IPS-NIHi11 (cell line): ENCODE measurements around the gene NEUROG3.
"Not testable (repeated sequence)": the region's sequence is repeated elsewhere in the genome, so short reads cannot be mapped to it uniquely, and the experiment has no call there.

Source experiments
- DNase-seq: peaks from one replicate; pipeline ENCODE4 v3.0.0; 2012; ENCODE audit warnings: mixed read lengths, low spot score

NEUROG3 gene

GRCh38 chr10:69571618-69572158 is 1.5 kb downstream of the NEUROG3 start:
- no peak for DNase-seq

GRCh38 chr10:69570050-69570816 is 3.0 kb downstream of the NEUROG3 start:
- no peak for DNase-seq

DNA sequence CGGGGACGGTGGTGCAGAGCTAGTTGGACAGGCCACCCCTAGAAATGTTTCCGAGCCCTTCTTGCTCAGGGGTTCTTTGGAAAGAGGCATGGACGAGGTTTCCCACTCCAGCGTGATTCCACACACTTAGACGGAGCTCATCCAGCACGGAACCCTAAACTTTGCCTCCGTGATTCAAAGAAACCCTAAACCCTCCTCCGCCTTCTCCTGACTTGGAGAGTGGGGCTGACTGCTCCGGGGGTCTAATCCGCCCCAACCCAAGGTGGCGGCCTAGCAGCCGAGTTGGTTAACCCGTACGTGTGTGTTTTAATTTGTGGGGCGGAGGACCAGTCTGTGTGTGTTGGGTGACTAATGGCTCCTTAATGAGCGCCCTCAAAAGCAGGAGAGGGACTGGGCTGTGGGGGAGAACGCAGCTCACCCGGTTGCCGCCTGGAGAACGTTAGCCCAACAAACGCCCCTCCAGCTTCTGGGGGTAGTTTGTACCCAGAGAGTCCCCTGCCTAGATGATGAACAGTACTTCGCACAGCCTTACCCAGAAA is 3.8 kb downstream of the NEUROG3 start:
- DNase-seq: no peak

- peak; percentile 77 for DNase-seq
Measured at GRCh38 chr10:69568472-69569395, 4.5 kb downstream of the NEUROG3 start.

GRCh38 chr10:69567920-69568319 is 5.3 kb downstream of the NEUROG3 start:
- DNase-seq: peak; percentile 79

- no peak for DNase-seq
Measured at GRCh38 chr10:69562731-69563254, 10.4 kb downstream of the NEUROG3 start.

DNA sequence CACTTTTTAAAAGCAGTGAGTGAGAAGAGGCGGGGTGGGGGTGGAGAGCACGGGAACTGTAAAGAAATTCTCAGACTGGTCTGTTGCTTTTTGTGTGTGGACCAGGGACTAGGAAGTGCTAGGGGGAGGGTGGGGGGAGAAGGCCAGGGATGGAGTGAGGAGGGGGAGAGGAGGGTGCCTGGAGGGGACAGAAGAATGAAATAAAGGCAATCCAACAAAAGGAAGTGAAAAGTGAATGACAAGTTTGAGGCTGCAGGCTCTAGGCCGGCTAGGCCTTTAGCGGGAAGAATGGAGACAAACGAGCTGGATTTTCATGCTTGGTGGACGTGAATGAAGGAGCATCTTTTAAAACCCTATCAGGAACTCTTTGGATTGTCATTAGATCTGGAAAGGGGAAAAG is 13.7 kb downstream of the NEUROG3 start:
- DNase-seq: no peak

- DNase-seq: no peak
Measured at GRCh38 chr10:69558559-69558958, 14.7 kb downstream of the NEUROG3 start.

DNA sequence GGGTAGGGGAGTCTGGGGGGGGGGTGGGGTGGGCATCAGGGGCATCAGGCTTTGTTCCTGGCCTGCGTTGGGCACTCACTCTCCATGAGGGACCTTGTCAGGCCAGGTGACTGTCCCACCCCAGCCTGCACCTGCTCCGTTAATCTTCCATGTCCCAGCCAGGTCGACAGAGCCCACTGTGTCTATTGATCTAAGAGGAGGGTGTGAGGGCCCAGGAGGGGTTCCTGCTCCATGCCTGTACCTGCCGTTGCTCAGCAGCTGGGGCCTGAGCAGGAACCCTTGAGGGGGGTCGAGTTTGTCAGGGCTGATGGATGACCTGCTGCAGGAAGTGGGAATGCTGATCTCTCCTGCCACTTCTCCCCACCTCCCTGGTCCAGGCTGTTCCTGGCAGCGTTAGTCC is 18.6 kb downstream of the NEUROG3 start:
- no peak for DNase-seq

DNA sequence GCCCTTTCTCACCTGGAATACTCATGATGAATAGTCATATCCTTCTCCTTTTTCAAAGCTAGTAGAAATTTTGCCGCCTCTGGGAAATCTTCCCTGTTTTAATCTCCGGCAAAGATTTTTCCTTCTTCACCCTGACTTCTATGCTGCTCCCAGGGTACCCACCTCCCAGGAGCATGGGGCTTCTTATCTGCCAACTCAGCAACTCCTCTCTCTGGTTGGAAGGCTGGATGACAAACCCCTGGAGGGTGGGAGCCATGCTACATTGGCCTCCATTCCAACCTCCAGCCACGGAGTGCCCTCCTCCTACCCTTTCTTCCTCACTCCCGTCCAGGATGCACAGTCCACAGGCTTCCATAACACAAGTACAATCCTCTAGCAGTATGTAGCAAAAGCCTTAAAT is 19.9 kb downstream of the NEUROG3 start:
- no peak for DNase-seq

DNA sequence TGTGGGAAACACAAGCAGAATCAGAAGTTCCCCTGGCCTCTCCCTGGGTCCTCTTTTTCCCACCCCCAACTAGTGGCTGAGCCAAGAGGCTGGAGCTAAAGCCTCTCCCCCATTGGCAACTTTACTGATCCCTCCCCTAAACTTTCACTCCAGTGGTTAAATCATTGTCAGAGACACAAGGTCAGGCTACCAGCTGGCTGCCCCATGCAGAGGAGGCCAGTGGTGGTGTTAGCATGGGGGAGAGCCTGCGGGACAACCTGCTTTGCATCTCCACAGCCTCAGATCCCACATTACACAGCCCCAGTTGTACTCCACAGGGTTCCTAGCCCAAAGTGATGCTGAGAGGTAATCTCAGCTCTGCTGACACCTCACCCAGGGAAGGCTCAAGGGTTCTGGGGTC is 21.0 kb downstream of the NEUROG3 start:
- no peak for DNase-seq

DNA sequence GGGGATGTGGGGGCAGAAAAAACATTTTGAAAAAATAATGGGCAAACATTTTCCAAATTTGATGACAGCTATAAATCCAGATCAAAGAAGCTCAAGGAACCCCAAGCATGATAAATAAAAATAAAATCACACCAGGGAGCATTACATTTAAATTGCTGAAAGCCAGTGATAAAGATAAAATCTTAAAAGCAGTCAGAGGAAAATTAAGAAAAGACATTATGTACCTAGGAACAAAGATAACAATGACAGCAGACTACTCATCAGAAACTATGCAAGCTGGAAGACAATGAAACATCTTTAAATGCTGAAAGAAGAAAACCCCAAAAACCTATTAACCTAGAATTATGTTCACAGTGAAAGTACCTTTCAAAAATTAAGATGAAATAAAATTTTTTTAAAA is 23.3 kb downstream of the NEUROG3 start:
- no peak for DNase-seq

DNA sequence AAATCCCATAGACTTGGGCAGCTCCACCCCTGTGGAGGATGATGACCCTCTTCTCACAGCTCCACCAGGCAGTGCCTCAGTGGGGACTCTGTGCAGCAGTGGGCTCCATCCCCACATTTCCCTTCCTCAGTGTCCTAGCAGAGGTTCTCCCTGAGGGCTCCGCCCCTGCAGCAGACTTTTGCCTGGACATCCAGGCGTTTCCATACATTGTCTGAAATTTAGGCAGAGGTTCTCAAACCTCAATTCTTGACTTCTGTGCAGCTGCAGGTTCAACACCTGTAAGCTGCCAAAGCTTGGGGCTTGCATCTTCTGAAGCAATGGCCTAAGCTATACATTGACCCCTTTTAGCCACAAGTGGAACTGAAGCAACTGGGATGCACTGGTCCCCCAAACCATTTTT is 31.8 kb downstream of the NEUROG3 start:
- no peak for DNase-seq

DNA sequence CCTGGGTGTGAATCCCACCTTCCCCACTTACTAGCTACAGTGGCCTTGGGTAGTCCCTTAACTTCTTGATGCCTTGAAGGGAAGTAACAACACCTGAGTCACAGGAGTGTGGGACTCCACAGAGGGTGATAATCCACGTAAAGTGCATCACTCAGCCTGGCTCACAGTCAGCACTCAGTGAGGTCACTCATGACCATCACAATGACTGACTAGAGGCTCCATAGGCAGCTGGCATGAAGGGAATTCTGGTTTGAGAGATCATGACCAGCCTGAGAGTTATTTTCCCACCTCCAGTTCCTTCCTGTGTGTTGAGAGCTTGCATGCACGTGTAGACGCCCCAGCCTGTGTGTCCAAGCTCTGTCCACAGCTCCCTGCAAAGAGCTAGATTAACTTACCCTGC is 34.8 kb downstream of the NEUROG3 start:
- DNase-seq: no peak

DNA sequence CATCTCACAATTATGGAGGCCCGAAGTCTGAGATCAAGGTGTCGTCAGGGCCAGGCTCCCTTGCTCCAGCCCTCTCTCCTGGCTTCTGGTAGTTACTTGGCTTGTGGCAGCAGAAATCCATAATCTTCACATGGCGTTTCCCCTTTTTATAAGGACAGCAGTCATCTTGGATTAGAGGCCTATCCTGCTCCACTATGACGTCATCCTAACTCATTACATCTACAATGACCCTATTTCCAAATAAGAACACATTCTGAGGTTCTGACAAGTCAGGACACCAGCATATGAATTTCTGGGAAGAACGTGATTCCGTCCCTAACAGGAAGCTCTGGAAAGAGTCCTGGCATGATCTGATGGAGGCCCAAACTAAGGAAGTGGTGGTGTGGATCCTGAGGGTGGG is 35.8 kb downstream of the NEUROG3 start:
- DNase-seq: no peak

GRCh38 chr10:69536521-69536920 is 36.7 kb downstream of the NEUROG3 start:
- DNase-seq: not testable (repeated sequence)

DNA sequence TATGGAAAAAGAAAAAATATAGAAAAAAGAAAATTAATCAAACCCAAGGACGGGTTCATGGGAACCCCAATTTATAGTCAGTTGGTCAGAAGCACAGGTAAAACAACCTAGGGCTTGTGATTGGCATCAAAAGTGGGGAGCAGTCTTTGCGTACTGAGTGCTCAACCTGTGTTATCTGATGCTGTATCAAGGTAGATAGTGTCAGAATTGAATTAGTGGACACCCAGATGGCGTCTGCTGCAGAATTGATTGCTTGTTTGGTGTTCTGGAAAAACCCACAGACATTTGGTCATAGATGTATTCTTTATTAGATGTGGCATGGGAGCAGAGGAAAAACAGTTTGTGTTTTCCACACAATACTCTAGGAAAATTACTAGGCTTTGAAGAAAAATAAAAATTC is 39.6 kb downstream of the NEUROG3 start:
- no peak for DNase-seq

GRCh38 chr10:69527961-69528360 is 45.3 kb downstream of the NEUROG3 start:
- no peak for DNase-seq
